Left lung (tissue), 10 donors: ENCODE data around the gene SLC1A7. TPM values are rescaled to one million over a fixed set of nuclear protein-coding genes. Genes with fewer than 3 reads are reported as not detected.

Experiments
- ATAC-seq: fragments of 200-7000 bp; cut with Tn5 transposase; one replicate; pipeline ENCODE4 v1.9.1; 2020; ENCODE audit warnings: moderate library complexity
- DNase-seq, 4 donors: peaks; one replicate each; pipeline ENCODE4 v3.0.0-alpha.2; 2013 to 2020
- H3K27ac ChIP-seq, 2 donors: fragments of 200-600 bp; sonication (generic) in 1 of 2; one replicate each; pipeline versions ENCODE4 v1.5.0 to v1.8.0; 2020 to 2021
- H3K27me3 ChIP-seq, 2 donors: fragments of 200-600 bp; sonication (generic) in 1 of 2; one replicate each; pipeline versions ENCODE4 v1.5.0 to v1.8.0; 2020 to 2021
- H3K36me3 ChIP-seq, 2 donors: fragments of 200-600 bp; sonication (generic) in 1 of 2; one replicate each; pipeline versions ENCODE4 v1.5.0 to v1.8.0; 2020 to 2021
- H3K4me1 ChIP-seq, 2 donors: fragments of 200-600 bp; one replicate each; pipeline ENCODE4 v1.8.0; 2021
- H3K4me3 ChIP-seq, 2 donors: fragments of 200-600 bp; sonication (generic) in 1 of 2; one replicate each; pipeline versions ENCODE4 v1.5.0 to v1.8.0; 2020 to 2021; ENCODE audit warnings: mild to moderate bottlenecking in 1 of 2
- H3K9me3 ChIP-seq, 2 donors: fragments of 200-600 bp; sonication (generic) in 1 of 2; one replicate each; pipeline versions ENCODE4 v1.5.0 to v1.8.0; 2020 to 2021
- intact Hi-C, 2 donors: fragments of 100-400 bp; cut with DNase I; formaldehyde crosslinking; loops; one replicate each; pipeline versions ENCODE4 v1.11.2 to v1.14.2; 2022
- polyA plus RNA-seq, 6 donors: library from polyadenylated mRNA; unstranded; fragments of 120-200 nt; gene quantifications; one replicate each; pipeline ENCODE4 v1.2.1, GENCODE V29; 2013; ENCODE audit not compliant: insufficient read length in 6 of 6
- total RNA-seq, 2 donors: library from RNA; stranded (reverse); fragmentation: NEBNext Ultra II Directional; extraction: Animal tissue kit (Norgen Biotek cat#: 25700); gene quantifications; one replicate each; pipeline ENCODE4 v1.2.1, GENCODE V29; 2021
- TF ChIP-seq, protein P1 (sequence below), 2 donors: fragments of 200-600 bp; sonication (generic) in 1 of 2; IDR thresholded peaks; one replicate each; pipeline versions ENCODE4 v1.5.0 to v1.8.0; 2021; ENCODE audit warnings: antibody characterized with exemption in 2 of 2
- donor health status: DM: no; HTN: yes; CAD: no.
- donor health status: DM: no; HTN: no; CAD: no.

SLC1A7 gene
- total and polyA plus RNA-seq, 8 donors: 0.38 to 1.2 (median 0.56) TPM

DNA sequence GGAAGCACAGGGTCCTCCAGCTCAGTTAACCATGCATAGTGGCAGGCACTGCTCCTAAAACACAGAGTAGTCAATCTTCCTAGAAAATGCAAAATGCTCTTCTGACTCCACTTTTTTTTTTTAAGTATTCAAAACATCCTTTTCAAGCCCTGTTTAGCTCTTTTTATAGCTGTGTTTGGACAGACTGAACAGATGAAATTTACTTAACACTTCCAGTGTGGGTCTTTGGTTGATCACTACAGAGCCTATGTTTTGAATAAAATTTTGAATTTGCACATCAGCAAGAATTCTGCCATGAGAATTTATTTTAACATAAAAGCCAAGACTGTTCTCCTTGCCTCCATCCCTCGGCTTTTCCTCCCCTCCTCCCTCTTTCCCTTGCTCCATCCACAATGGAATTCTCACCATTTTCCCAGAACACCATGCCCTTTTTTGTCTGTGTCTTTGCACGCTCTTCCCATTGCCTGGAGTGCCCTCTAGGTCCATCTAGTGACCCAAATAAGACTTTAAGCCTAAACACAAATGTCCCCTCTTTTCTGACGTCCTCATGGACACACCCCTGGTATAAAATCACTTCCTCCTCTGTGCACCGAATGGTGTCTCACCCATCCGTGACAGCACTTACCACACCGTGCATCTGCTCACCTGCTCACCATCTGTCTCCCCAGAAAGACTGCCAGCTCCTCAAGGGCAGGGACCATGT, 30.1 kb upstream of the SLC1A7 start:
- intact Hi-C loops: no loop called here
- no peaks in the 10 kb centered on the region for H3K36me3 ChIP-seq
- TF ChIP-seq, protein P1, sequence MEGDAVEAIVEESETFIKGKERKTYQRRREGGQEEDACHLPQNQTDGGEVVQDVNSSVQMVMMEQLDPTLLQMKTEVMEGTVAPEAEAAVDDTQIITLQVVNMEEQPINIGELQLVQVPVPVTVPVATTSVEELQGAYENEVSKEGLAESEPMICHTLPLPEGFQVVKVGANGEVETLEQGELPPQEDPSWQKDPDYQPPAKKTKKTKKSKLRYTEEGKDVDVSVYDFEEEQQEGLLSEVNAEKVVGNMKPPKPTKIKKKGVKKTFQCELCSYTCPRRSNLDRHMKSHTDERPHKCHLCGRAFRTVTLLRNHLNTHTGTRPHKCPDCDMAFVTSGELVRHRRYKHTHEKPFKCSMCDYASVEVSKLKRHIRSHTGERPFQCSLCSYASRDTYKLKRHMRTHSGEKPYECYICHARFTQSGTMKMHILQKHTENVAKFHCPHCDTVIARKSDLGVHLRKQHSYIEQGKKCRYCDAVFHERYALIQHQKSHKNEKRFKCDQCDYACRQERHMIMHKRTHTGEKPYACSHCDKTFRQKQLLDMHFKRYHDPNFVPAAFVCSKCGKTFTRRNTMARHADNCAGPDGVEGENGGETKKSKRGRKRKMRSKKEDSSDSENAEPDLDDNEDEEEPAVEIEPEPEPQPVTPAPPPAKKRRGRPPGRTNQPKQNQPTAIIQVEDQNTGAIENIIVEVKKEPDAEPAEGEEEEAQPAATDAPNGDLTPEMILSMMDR (IDR thresholded peaks at IDR 0.05): no peak
- peaks cover 10 to 13% of the 10 kb centered on the region in 2 donors for H3K4me1 ChIP-seq
- no peaks in the 10 kb centered on the region for H3K9me3 ChIP-seq
- ATAC-seq (no peak), DNase-seq (no peak)
- no peak overlapping the region for H3K4me3 ChIP-seq
- H3K27me3 ChIP-seq: no peaks in the 10 kb centered on the region
- no peak overlapping the region for H3K27ac ChIP-seq

DNA sequence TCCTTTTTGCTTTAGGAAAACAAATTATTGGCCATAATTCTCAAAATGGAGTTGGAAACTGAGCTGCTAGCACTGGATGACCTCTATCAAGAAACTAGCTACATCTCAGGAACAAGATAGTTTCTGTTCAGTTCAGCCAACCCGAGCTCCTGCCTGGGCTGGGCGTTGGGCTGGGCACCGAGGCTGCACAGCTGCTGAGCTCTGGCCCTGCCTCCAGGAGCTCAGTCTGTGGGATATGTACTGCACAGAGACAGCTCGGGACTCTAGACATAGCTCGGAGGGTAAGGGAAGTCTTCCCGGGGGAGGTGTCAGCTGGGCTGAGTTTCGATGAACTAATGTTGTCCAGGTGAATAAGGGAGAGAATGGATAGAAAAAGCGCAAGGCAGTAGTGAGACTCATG, 24.5 kb upstream of the SLC1A7 start:
- no peaks in the 10 kb centered on the region for H3K4me1 ChIP-seq
- no peak overlapping the region for H3K27ac ChIP-seq
- ATAC-seq: no peak
- no peaks in the 10 kb centered on the region for H3K9me3 ChIP-seq
- no peak overlapping the region for H3K4me3 ChIP-seq
- intact Hi-C loops: no loop called here
- TF ChIP-seq, protein P1 (IDR thresholded peaks at IDR 0.05): no peak
- no peaks in the 10 kb centered on the region for H3K36me3 ChIP-seq
- H3K27me3 ChIP-seq: no peaks in the 10 kb centered on the region
- no peak for DNase-seq

DNA sequence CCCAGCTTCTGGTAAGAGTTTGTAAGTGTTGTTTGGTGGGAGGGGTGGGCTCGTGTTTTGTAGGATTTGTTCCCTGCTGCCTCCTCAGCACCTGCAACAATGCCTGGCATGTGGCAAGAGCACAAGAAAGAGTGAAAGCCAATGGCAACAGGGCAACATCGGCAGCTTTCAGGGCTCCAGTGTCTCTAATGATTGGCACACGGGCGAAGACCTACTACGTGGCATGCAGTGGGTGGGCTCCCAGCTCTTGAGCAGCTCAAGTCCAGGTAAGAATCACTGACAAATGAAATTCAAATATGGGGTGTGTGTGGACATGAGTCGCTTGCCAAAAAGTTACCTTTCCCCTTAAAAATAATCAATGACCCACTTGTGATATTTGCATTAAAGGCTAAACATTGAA, 23.9 kb upstream of the SLC1A7 start:
- TF ChIP-seq, protein P1 (IDR thresholded peaks at IDR 0.05): no peak
- no peaks in the 10 kb centered on the region for H3K4me1 ChIP-seq
- no peak overlapping the region for H3K4me3 ChIP-seq
- no peaks in the 10 kb centered on the region for H3K27me3 ChIP-seq
- ATAC-seq (no peak), DNase-seq (no peak)
- H3K9me3 ChIP-seq: no peaks in the 10 kb centered on the region
- no peak overlapping the region for H3K27ac ChIP-seq
- H3K36me3 ChIP-seq: no peaks in the 10 kb centered on the region
- intact Hi-C loops: no loop called here

DNA sequence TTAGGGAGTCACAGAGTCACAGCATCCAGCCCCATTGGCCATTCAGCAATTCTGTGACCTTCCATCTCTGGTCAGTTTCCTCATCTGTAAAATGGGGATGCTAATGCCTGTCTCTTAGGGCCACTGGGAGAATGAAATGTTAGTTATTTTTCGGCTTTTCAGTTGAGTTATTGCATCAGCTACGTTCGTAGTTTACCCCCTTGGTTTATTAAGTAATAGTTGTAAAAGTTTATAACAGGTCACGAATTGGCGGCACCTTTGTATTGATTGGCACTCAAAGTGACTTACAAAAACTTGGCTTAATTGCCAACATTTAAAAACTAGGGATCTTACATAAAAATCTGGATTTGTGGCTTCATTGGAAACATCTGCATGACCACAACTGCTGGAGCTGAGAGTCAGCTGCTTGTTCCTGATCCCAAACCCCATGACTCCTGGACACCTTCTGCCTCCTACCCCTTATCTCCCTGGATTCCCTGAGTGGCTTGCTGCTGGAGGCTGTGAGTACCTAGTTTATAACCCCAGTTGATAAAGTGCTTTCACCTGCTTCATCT, 23.0 kb upstream of the SLC1A7 start:
- no peak for ATAC-seq
- Histone ChIP-seq H3K36me3 (no peaks in the 10 kb centered on the region), H3K27ac (no peak overlapping the region), H3K4me1 (no peaks in the 10 kb centered on the region), H3K9me3 (no peaks in the 10 kb centered on the region), H3K27me3 (no peaks in the 10 kb centered on the region), H3K4me3 (no peak overlapping the region)
- no peak for DNase-seq
- intact Hi-C loops: no loop called here
- TF ChIP-seq, protein P1 (IDR thresholded peaks at IDR 0.05): no peak

- intact Hi-C loops: no loop called here
- H3K4me1 ChIP-seq: no peaks in the 10 kb centered on the region
- H3K27me3 ChIP-seq: no peaks in the 10 kb centered on the region
- ATAC-seq: no peak
- no peak for DNase-seq
- H3K9me3 ChIP-seq: no peaks in the 10 kb centered on the region
- H3K36me3 ChIP-seq: no peaks in the 10 kb centered on the region
- no peak overlapping the region for H3K4me3 ChIP-seq
- H3K27ac ChIP-seq: no peak overlapping the region
- TF ChIP-seq, protein P1 (IDR thresholded peaks at IDR 0.05): no peak
Measured at GRCh38 chr1:53163291-53163768, 20.9 kb upstream of the SLC1A7 start.
